Adrenal gland (tissue), 5 donors: Measurements from ENCODE around the gene MAGI2.

Experiments
- CTCF ChIP-seq, 6 experiments: fragments of 450-650 bp in 4 of 6; fragments of 200-600 bp in 2 of 6; sonication (generic) in 1 of 6; IDR thresholded peaks; 1 replicate in 5 of 6; 2 replicates in 1 of 6; pipeline versions ENCODE4 v1.5.1 to v1.8.0; 2016 to 2021; ENCODE audit warnings: antibody characterized with exemption in 6 of 6, mild to moderate bottlenecking in 2 of 6, moderate library complexity in 1 of 6
- POLR2A ChIP-seq, 2 donors: fragments of 450-650 bp; IDR thresholded peaks; one replicate each; pipeline ENCODE4 v1.6.1; 2017; ENCODE audit warnings: antibody characterized with exemption in 2 of 2, mild to moderate bottlenecking in 2 of 2, moderate library complexity in 1 of 2
- donor health status: DM: no; HTN: no; CAD: no.

GRCh38 chr7:79093421-79093820 is 360.0 kb downstream of the MAGI2 start:
- no peak for TF ChIP-seq POLR2A (IDR thresholded peaks at IDR 0.05)
- no peak for TF ChIP-seq CTCF (IDR thresholded peaks at IDR 0.05)
